ENCODE data around the gene RANBP17.

Gene RANBP17

GRCh38 chr5:171102877-171103610, 241.2 kb downstream of the RANBP17 start:
- DNase-seq = no peak

GRCh38 chr5:171107669-171108068, 245.9 kb downstream of the RANBP17 start:
- no peak for DNase-seq

DNA sequence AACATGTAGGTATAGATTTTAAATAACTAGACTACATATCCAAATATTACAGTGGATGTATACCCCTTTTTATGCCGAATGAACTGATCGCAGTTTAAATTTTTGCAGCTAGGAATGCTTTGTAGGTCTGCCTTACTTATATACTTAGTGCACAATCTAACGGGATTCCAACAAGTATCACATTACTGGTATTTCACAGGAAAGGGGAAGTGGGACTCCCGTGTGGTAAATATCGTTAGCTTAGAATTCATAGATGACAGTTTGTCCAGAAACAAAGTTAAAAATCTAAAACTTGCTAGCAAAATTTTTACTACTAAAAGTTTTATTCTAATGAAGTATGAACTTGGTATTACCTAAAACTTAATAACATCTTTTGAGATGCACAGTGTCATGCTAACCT, 253.7 kb downstream of the RANBP17 start:
- DNase-seq = no peak

- no peak for DNase-seq
These were observed 254.9 kb downstream of the RANBP17 start for GRCh38 chr5:171116719-171117118.

GRCh38 chr5:171120986-171121622, 259.3 kb downstream of the RANBP17 start:
- no peak for DNase-seq

- no peak for DNase-seq
These were observed 259.8 kb downstream of the RANBP17 start for GRCh38 chr5:171121638-171122037.

GRCh38 chr5:171122372-171122771, 260.6 kb downstream of the RANBP17 start:
- no peak for DNase-seq

- no peak for DNase-seq
These were observed 261.6 kb downstream of the RANBP17 start for GRCh38 chr5:171123417-171123816.

DNA sequence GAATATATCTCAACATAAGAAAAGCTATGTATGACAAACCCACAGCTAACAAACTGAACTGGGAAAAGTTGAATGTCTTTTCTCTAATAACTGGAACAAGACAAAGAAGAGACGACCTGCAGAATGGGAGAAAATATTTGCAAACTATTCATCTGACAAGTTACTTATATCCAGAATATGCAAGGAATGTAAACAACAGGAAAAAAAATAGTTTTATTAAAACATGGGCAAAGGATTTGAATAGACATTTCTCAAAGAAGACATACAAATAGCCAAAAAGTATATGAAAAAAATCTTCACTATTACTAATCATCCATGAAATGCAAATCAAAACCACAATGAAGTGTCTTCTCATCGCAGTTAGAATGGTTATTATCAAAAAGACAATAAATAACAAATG, 265.5 kb downstream of the RANBP17 start:
- DNase-seq = no peak

GRCh38 chr5:171128136-171128535, 266.3 kb downstream of the RANBP17 start:
- no peak for DNase-seq

DNA sequence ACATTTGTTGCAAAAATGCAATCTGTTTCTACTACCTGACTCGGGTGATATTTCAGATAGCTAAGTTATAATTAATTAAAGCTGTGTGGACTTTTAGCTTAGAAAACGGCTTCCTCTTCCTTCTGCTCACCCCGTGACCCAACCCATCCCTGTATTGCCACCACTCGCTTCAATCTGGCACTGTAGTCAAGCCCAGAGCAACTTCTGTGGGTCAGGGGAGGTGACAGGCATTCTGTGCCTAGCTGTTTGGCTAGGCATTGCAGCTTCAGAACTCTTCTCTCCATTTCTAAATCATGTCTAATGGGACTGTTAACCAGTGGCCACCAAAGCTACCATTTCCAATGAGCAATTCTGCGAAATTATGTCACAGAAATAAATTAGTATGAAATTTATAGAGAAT, 267.5 kb downstream of the RANBP17 start:
- DNase-seq = no peak

- no peak for DNase-seq
These were observed 269.7 kb downstream of the RANBP17 start for GRCh38 chr5:171131497-171131896.

GRCh38 chr5:171137768-171138525, 276.1 kb downstream of the RANBP17 start:
- no peak for DNase-seq

GRCh38 chr5:171139227-171139626, 277.4 kb downstream of the RANBP17 start:
- DNase-seq = no peak

GRCh38 chr5:171142617-171143016, 280.8 kb downstream of the RANBP17 start:
- no peak for DNase-seq

DNA sequence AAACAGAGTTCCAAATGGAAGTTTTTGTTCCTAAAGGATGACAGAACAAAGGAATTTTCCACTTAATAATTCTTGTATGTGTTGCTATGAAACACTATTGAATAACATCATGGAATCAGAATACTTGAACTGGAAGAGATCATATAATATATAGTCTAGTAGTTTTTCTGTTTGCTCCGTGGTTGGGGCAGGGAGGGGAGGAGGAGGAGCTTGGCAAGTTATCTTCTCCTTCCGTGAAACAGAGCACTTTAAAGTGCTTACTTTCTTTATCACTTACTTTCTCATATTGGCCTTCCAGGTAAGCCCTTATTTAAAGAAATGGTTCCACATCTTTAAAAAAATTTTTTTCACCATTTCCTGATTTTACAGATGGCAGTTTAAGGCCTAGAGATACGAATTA, 281.4 kb downstream of the RANBP17 start:
- no peak for DNase-seq

- DNase-seq = no peak
These were observed 282.1 kb downstream of the RANBP17 start for GRCh38 chr5:171143926-171144325.

DNA sequence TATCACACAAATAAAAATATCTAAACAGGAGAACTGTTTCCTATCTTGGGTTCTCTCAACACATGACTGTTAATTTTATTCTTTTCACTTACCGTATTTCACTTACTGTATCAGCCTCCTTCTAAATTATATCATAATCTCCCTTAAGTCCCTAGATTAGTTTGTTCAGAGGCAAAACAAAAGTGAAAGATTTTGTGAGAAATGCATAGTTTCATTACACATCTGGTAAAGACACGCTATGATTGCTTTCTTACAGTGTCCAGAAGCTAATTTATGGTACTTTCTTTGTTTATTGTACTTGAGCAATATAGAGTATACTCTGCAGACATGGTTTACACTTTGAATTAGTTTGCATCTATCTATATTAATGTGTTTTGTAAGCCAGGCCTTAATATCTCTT, 287.5 kb downstream of the RANBP17 start:
- no peak for DNase-seq

GRCh38 chr5:171149772-171150171, 288.0 kb downstream of the RANBP17 start:
- DNase-seq = peak; percentile 35

DNA sequence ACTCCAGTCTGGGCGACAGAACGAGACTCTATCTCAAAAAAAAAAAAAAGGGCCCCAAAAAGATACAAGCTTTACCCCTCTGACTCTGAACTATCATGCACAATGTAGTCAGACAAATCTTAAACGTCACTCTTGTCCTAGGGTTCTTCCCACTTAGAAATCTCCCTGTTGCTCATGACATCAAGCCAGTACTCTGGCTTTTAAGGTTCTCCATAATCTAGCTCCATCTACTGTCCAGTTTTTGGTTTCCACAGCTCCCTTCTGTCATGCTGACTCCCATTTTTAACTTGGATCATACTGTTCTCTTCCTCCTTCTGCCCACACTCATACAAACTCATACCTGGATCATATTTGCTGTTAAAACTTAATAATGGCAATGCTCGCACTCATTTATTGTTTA, 290.6 kb downstream of the RANBP17 start:
- DNase-seq = peak; percentile 24

DNA sequence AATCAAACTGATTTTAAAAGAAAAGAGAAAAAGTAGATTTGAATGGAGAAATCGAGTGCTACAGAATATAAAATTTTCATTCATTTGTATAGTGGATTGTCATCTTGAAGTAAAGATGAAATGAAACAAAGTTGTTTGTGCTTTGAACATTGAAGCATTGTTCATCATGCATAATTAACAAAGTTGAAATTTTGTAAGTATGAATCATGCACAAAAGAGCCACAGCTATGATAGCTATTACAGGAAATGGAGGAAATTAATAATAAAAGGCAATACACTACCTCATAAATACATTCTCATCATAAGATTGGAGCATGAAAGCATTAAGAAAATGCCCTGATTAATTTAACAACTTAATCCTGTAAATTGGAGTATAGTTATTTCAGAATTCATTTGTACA, 293.8 kb downstream of the RANBP17 start:
- DNase-seq = no peak

GRCh38 chr5:171157276-171157675, 295.5 kb downstream of the RANBP17 start:
- no peak for DNase-seq

GRCh38 chr5:171157775-171158174, 296.0 kb downstream of the RANBP17 start:
- DNase-seq = peak; percentile 28

DNA sequence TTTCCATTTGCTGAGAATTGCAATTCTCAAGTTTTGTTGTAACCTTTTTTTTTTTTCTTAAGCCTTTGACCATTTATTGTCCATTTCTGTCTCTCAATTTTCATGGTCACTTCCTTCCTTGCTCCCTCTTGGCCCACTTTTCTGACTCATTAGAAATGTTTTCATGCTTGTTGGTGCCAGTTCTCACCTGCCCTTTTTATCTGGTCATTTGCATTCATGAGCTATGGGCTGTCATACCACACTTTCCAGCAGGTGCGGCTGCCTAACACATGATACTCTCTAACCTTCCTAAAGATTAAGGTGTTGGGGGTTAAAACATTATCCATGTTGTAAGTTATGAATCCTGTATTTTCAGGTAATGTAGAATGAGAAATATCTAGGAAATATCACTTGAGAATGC, 296.8 kb downstream of the RANBP17 start:
- no peak for DNase-seq

Measured in NCI-H1092 treated with DMSO at 0.1 percent for 48 hours (cell line).